ENCODE measurements around the gene NR4A1. TPM values are rescaled to one million over a fixed set of nuclear protein-coding genes. Genes with fewer than 3 reads are reported as not detected.

NR4A1 gene
- total and polyA plus RNA-seq, 9 of the 15 experiments (the other 6 are each of a cell fraction or from before 2014, with no cell fraction given): 0.07 to 4.7 (median 1.9) TPM; not detected in 1

GRCh38 chr12:52069327-52070184 is 18.3 kb downstream of the NR4A1 start, which contains the start of gene ATG101 (continued):
- TF ChIP-seq HDAC6 (IDR thresholded peaks at IDR 0.05; ENCODE audit: low read depth, low read length): no peak
- no peak for TF ChIP-seq ZBTB1 (CRISPR knock-in tag; IDR thresholded peaks at IDR 0.05; ENCODE audit: borderline replicate concordance, low read depth)
- peak; percentile 2 for TF ChIP-seq GTF3C2 (IDR thresholded peaks at IDR 0.05; ENCODE audit: borderline replicate concordance, extremely low read depth, insufficient read length)
- TF ChIP-seq NFE2 (IDR thresholded peaks at IDR 0.05; ENCODE audit: low read depth): peak; percentile 45; the same call in 1 of the 2 replicates
- TF ChIP-seq ZEB2 (IDR thresholded peaks at IDR 0.05): peak; percentile 62; the same call in 1 of the 2 replicates
- TF ChIP-seq CHCHD3 (CRISPR knock-in tag; IDR thresholded peaks at IDR 0.05): no peak
- TF ChIP-seq SIN3B (IDR thresholded peaks at IDR 0.05; ENCODE audit: low read depth): peak; percentile 72
- TF ChIP-seq RCOR1 (IDR thresholded peaks at IDR 0.05; ENCODE audit: borderline replicate concordance in 1 of 2, low read depth in 2 of 2, low read length in 2 of 2): no peak; a peak in 1 of 4 replicates
- peak in 1 of 2 experiments; percentile 23; a peak in 1 of 4 replicates for TF ChIP-seq RAD21 (CRISPR knock-in tag; conservative IDR thresholded peaks at IDR 0.05 in 1 of 2, IDR thresholded peaks at IDR 0.05 in 1 of 2)

Measured in K562 (cell line).